ENCODE measurements around the gene BTBD2.

Gene BTBD2

GRCh38 chr19:2050349-2050990 lies 35.0 kb upstream of the BTBD2 start:
- no peak for FAIRE-seq

GRCh38 chr19:2049741-2050348 lies 34.3 kb upstream of the BTBD2 start:
- FAIRE-seq = no peak

GRCh38 chr19:2048959-2049740 lies 33.6 kb upstream of the BTBD2 start:
- FAIRE-seq = no peak

GRCh38 chr19:2048104-2048958 lies 32.8 kb upstream of the BTBD2 start:
- no peak for FAIRE-seq

GRCh38 chr19:2047449-2048103 lies 32.1 kb upstream of the BTBD2 start:
- FAIRE-seq = no peak

GRCh38 chr19:2047076-2047448 lies 31.5 kb upstream of the BTBD2 start:
- no peak for FAIRE-seq

- no peak for FAIRE-seq
Measured at GRCh38 chr19:2046046-2046907, 30.8 kb upstream of the BTBD2 start.

GRCh38 chr19:2045501-2046045 lies 30.1 kb upstream of the BTBD2 start:
- no peak for FAIRE-seq

GRCh38 chr19:2044709-2045500 lies 29.4 kb upstream of the BTBD2 start:
- FAIRE-seq = no peak

- FAIRE-seq = no peak
Measured at GRCh38 chr19:2043961-2044708, 28.6 kb upstream of the BTBD2 start.

GRCh38 chr19:2043251-2043641 lies 27.7 kb upstream of the BTBD2 start:
- no peak for FAIRE-seq

GRCh38 chr19:2042485-2043250 lies 27.2 kb upstream of the BTBD2 start:
- FAIRE-seq = no peak

GRCh38 chr19:2041683-2042484 lies 26.4 kb upstream of the BTBD2 start:
- peak; percentile 13 for FAIRE-seq

- FAIRE-seq = no peak
Measured at GRCh38 chr19:2041433-2041682, 25.8 kb upstream of the BTBD2 start.

- FAIRE-seq = no peak
Measured at GRCh38 chr19:2040647-2041432, 25.3 kb upstream of the BTBD2 start.

- no peak for FAIRE-seq
Measured at GRCh38 chr19:2039959-2040646, 24.6 kb upstream of the BTBD2 start.
